Stimulated activated CD8-positive, alpha-beta memory T cell treated with anti-CD3 and anti-CD28 coated beads, Interleukin-7, amount 100 ng/mL, for 48 hours (primary cell): ENCODE results near the gene TERB1.

ENCODE experiments used
- DNase-seq, 2 donors: peaks; one replicate each; pipeline ENCODE4 v3.0.0-alpha.2; 2020; ENCODE audit warnings: low read depth in 1 of 2; ENCODE audit errors: extremely low read depth in 1 of 2

Gene TERB1

GRCh38 chr16:66711581-66711980, 89.8 kb downstream of the TERB1 start:
- no peak for DNase-seq

- no peak for DNase-seq
These were observed 94.9 kb downstream of the TERB1 start for GRCh38 chr16:66706506-66706880.

- no peak for DNase-seq
These were observed 95.4 kb downstream of the TERB1 start for GRCh38 chr16:66705790-66706505.
